ENCODE results near the gene ZFAND3.

GRCh38 chr6:38095054-38095453 lies 275.5 kb downstream of the ZFAND3 start:
- TF ChIP-seq, protein P1, sequence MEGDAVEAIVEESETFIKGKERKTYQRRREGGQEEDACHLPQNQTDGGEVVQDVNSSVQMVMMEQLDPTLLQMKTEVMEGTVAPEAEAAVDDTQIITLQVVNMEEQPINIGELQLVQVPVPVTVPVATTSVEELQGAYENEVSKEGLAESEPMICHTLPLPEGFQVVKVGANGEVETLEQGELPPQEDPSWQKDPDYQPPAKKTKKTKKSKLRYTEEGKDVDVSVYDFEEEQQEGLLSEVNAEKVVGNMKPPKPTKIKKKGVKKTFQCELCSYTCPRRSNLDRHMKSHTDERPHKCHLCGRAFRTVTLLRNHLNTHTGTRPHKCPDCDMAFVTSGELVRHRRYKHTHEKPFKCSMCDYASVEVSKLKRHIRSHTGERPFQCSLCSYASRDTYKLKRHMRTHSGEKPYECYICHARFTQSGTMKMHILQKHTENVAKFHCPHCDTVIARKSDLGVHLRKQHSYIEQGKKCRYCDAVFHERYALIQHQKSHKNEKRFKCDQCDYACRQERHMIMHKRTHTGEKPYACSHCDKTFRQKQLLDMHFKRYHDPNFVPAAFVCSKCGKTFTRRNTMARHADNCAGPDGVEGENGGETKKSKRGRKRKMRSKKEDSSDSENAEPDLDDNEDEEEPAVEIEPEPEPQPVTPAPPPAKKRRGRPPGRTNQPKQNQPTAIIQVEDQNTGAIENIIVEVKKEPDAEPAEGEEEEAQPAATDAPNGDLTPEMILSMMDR (conservative IDR thresholded peaks at IDR 0.05; ENCODE audit: low read depth, low read length) = no peak
- TF ChIP-seq EZH2 (IDR thresholded peaks at IDR 0.05; ENCODE audit: low read length, unreplicated experiment) (no peak), EZH2phosphoT487 (IDR thresholded peaks at IDR 0.05; ENCODE audit: borderline replicate concordance, low read length) (no peak)

Measured in PC-3 (cell line).